Subcutaneous abdominal adipose tissue (tissue), 5 donors: ENCODE measurements around the gene RIPOR2.
"Not testable (repeated sequence)": the region's sequence is repeated elsewhere in the genome, so short reads cannot be mapped to it uniquely, and the experiment has no call there.

ENCODE experiments used
- H3K27ac ChIP-seq: one replicate; pipeline ENCODE4 v1.7.0; 2013; ENCODE audit warnings: low read depth, mild to moderate bottlenecking, inconsistent platforms, low read length, moderate library complexity
- H3K27me3 ChIP-seq, 5 donors: one replicate each; pipeline ENCODE4 v1.7.0; 2013; ENCODE audit warnings: low read length in 5 of 5, inconsistent platforms in 1 of 5; ENCODE audit not compliant: control insufficient read depth in 5 of 5, insufficient read depth in 4 of 5
- H3K36me3 ChIP-seq, 5 donors: one replicate each; pipeline ENCODE4 v1.7.0; 2013; ENCODE audit warnings: low read length in 5 of 5; ENCODE audit not compliant: control insufficient read depth in 5 of 5, insufficient read depth in 5 of 5
- H3K4me1 ChIP-seq, 5 donors: one replicate each; pipeline ENCODE4 v1.7.0; 2013; ENCODE audit warnings: low read length in 5 of 5, mild to moderate bottlenecking in 3 of 5, moderate library complexity in 1 of 5; ENCODE audit not compliant: control insufficient read depth in 5 of 5, insufficient read depth in 5 of 5
- H3K4me3 ChIP-seq, 5 donors: one replicate each; pipeline ENCODE4 v1.7.0; 2013; ENCODE audit warnings: low read length in 5 of 5, low read depth in 1 of 5
- H3K9ac ChIP-seq, 5 donors: one replicate each; pipeline ENCODE4 v1.7.0; 2013; ENCODE audit warnings: low read length in 5 of 5, mild to moderate bottlenecking in 4 of 5, moderate library complexity in 3 of 5
- H3K9me3 ChIP-seq, 5 donors: one replicate each; pipeline ENCODE4 v1.7.0; 2013; ENCODE audit warnings: low read length in 5 of 5; ENCODE audit not compliant: control insufficient read depth in 5 of 5
- donor health status: healthy.
- donor health status: healthy.
- donor health status: healthy.
- donor health status: healthy.
- donor health status: healthy.

The RIPOR2 gene

DNA sequence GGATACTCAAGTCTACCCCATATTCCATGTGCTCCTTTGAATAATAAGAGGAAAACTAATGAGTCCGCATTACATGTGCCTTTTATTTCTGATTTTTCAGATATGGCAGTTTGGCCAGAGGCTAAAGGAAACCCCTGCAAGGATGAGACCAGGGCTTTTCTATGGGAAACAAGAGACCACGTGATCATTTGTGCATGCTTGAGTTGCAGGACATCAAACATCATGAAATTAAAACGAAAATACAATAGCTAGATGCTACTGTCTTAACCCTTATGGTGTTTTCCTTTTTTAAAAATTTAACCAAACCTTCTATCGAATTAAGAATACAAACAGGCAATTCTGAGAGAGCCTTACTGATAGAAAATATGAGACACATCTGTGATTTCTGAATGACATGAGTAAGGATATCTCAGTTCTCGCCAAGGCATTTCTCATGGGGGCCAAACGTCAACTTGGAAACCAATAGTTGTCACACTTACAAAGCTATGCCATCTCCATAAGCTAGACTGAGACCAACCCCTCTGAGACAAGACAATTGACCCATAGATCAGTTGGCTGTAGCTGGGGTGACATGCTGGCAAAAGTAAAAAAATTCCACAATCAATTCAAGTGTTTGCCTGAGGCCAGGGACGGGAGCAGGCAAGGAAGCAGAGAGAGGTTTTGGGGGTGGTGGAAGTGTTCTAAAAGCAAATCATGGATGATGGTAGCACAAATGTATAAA lies 52.8 kb downstream of the RIPOR2 start:
- Histone ChIP-seq H3K9me3 (no peaks in the 10 kb centered on the region), H3K9ac (no peak overlapping the region), H3K27me3 (peaks cover 0 to 2% (median 0%) of the 10 kb centered on the region in 5 donors), H3K4me3 (no peak overlapping the region), H3K27ac (no peak overlapping the region), H3K4me1 (peaks cover 0 to 7% (median 0%) of the 10 kb centered on the region in 5 donors), H3K36me3 (no peaks in the 10 kb centered on the region)

DNA sequence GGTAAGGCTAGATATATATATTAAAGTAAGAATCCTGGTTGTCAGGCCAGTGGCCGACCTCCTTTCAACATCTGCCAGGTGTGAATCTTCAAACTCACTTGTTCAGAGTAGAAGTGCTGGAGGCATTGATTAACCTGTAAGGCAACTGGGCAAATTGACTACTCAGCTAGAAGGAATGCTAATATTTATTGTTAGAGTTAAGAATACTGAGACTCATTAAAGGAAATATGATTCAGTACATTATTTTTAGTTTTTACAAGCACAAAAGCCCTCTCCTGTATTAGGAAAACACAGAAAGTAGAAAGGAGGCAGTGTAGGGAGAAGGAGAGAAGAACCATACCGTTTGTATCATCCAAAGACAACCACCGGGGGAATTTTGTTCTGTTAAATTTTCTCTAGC lies 53.5 kb downstream of the RIPOR2 start:
- peaks cover 0 to 2% (median 0%) of the 10 kb centered on the region in 5 donors for H3K27me3 ChIP-seq
- peaks cover 0 to 5% (median under 1%) of the 10 kb centered on the region in 5 donors for H3K9me3 ChIP-seq
- H3K9ac ChIP-seq, result no peak overlapping the region
- H3K27ac ChIP-seq, result no peak overlapping the region
- H3K4me3 ChIP-seq, result no peak overlapping the region
- peaks cover 0 to 7% (median 0%) of the 10 kb centered on the region in 5 donors for H3K4me1 ChIP-seq
- no peaks in the 10 kb centered on the region for H3K36me3 ChIP-seq

DNA sequence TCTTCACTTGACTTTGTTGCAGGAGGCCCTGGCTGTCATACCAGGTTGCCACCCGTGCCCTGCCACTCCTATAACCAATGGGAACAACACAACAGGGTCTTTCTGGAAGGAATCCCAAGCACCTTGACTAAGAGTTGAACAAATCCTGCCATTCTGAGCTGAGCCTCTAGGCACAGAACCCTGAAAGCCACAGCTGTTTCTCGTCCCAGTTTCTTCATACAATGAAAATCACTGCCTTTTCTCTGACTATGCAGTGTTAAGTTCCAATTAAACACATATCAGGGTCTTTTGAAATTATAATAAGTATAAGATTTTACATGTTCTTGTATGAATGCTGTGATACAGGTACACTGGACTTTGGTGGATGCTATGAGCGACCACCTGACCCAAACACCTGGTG lies 54.4 kb downstream of the RIPOR2 start:
- Histone ChIP-seq H3K27ac (no peak overlapping the region), H3K4me3 (no peak overlapping the region), H3K27me3 (peaks cover 0 to 2% (median 0%) of the 10 kb centered on the region in 5 donors), H3K36me3 (no peaks in the 10 kb centered on the region), H3K9me3 (peaks cover 0 to 8% (median 5%) of the 10 kb centered on the region in 5 donors), H3K9ac (no peak overlapping the region), H3K4me1 (peaks cover 0 to 7% (median 0%) of the 10 kb centered on the region in 5 donors)

DNA sequence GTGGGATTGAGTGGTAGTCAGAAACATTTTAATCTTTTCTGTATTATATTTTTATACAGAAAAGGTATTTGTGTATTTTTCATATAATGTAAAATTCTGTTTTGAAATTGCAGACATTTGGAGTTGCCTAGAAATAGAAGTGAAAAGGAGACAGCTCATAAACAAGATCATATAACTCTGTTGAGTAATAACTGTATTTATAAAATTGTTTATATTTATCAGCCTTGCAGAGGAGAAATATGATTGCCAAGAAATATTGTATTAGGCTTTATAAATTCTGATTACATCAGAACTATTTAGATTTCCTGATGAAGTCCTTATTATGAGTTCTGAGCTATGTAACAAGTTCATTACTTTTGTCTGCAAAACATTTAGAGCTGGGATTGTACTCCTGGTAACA lies 55.3 kb downstream of the RIPOR2 start:
- peaks cover 0 to 7% (median 2%) of the 10 kb centered on the region in 5 donors for H3K4me1 ChIP-seq
- H3K9ac ChIP-seq, result no peak overlapping the region
- H3K4me3 ChIP-seq, result no peak overlapping the region
- H3K27me3 ChIP-seq, result peaks cover 0 to 2% (median 0%) of the 10 kb centered on the region in 5 donors
- H3K36me3 ChIP-seq, result no peaks in the 10 kb centered on the region
- peaks cover 0 to 8% (median 5%) of the 10 kb centered on the region in 5 donors for H3K9me3 ChIP-seq
- H3K27ac ChIP-seq, result no peak overlapping the region

DNA sequence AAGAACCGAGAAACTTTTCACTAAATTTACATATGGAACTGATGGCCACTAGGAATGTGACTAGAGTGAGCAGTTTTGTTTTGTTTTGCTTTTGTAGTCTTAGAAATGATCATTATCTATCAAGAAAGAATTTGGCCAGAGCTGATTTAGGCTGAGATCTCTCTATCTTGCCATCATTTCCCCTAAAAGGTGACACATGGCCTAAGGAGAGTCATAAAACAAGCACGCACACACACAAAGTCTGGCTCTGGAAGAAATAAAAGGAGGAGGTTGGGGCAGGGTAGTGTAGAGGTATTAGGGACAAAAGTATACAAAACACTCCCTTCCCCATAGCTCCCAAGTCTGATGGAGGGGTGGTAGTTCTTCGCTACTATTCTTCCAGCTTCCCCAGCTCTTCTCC lies 56.4 kb downstream of the RIPOR2 start:
- no peak overlapping the region for H3K4me3 ChIP-seq
- peaks cover 0 to 8% (median 5%) of the 10 kb centered on the region in 5 donors for H3K9me3 ChIP-seq
- H3K9ac ChIP-seq, result no peak overlapping the region
- peaks cover 0 to 7% (median 3%) of the 10 kb centered on the region in 5 donors for H3K4me1 ChIP-seq
- H3K36me3 ChIP-seq, result no peaks in the 10 kb centered on the region
- H3K27me3 ChIP-seq, result peaks cover 0 to 2% (median 0%) of the 10 kb centered on the region in 5 donors
- no peak overlapping the region for H3K27ac ChIP-seq

DNA sequence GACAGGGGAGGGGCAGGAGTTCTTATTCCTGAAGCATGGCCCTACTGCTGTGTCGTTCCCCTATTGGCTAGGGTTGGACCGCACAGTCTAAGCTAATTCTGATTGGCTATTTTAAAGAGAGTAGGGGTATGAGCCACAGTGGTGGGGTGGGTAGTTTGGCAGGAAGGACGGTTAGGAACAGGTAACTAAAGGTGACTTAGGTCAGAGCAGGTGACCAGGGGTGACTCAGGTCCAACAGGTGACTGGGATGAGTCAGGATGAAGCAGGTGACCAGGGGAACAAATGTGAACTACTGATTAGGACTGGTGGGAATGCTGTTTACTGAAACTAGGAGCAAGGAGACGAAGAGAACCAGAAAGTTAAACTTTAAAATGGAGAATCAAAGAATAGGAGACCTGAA lies 58.0 kb downstream of the RIPOR2 start:
- H3K27me3 ChIP-seq, H3K4me1 ChIP-seq, H3K27ac ChIP-seq, H3K4me3 ChIP-seq, H3K9ac ChIP-seq, H3K36me3 ChIP-seq, H3K9me3 ChIP-seq: not testable (repeated sequence)

DNA sequence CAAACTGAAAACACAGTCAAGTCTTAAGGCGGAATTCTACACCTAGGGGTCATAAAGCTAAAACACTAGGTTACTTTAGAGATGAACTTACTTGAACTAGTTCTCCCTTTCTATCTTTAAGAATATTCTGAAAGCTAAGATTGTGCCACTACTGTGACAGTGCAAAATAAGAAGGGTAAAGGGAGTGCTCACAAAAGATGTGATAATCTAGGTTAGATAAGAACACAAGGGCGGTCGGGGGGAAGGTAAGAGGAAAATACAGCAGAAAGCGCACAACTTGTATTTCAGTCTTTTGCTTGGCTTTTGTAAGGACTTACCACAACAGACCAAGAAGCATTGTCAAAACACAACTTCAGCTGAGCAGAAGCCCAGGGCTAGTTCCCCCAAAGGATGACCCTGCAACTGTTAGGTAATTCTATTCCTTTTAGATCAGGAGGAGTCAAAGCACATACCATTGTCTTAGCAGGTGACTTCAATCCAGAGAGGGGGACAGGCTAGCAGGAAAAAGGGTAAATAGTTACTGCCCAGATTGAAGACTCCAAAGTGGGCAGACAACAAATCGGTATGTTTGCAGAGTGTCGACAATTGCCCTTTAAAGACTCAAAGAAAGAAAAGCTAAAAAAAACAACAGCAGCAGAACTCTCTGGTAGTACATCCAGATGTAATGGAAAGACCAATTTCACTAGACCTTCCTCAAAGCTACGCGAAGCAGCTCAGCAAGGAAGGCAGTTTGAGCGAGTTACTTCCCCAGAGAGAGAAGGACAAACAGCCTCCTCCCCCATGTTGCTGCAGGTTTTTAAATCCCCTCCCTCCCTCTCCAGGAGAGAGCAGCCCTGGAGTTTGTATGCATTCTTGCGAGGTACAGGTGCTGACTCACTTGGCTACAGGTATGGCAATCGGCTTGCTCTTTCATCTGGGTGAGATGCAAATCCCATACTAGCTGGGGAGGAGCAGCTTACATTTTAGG lies 59.0 kb downstream of the RIPOR2 start:
- Histone ChIP-seq H3K36me3 (peaks cover 0 to 2% (median 0%) of the 10 kb centered on the region in 5 donors), H3K4me3 (no peak overlapping the region), H3K4me1 (peaks cover 0 to 3% (median 0%) of the 10 kb centered on the region in 5 donors), H3K27me3 (peaks cover 0 to 2% (median 0%) of the 10 kb centered on the region in 5 donors), H3K9ac (no peak overlapping the region), H3K9me3 (peaks cover 0 to 8% (median 5%) of the 10 kb centered on the region in 5 donors), H3K27ac (no peak overlapping the region)

DNA sequence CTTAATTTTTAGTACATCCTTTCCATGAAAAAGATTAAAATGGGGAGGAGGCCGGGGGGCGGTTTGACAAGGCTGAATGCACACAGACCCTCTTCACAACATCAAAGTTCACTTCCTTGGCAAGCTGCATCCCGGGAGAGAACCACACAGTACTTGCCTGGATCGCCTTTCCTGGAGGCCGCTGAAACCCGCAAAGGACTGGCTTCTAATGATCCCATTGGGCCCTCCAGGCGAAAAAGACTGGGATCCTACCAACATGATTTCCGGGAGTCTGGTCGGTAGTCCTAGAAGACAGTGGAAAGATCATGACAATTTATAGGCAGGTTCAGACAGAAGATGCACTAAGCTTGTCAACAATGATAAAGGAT lies 60.2 kb downstream of the RIPOR2 start:
- Histone ChIP-seq H3K27me3 (peaks cover 0 to 2% (median 0%) of the 10 kb centered on the region in 5 donors), H3K36me3 (peaks cover 0 to 2% (median 0%) of the 10 kb centered on the region in 5 donors), H3K4me3 (no peak overlapping the region), H3K4me1 (peaks cover 0 to 3% (median 0%) of the 10 kb centered on the region in 5 donors), H3K9me3 (peaks cover 0 to 8% (median 5%) of the 10 kb centered on the region in 5 donors), H3K9ac (no peak overlapping the region), H3K27ac (no peak overlapping the region)

DNA sequence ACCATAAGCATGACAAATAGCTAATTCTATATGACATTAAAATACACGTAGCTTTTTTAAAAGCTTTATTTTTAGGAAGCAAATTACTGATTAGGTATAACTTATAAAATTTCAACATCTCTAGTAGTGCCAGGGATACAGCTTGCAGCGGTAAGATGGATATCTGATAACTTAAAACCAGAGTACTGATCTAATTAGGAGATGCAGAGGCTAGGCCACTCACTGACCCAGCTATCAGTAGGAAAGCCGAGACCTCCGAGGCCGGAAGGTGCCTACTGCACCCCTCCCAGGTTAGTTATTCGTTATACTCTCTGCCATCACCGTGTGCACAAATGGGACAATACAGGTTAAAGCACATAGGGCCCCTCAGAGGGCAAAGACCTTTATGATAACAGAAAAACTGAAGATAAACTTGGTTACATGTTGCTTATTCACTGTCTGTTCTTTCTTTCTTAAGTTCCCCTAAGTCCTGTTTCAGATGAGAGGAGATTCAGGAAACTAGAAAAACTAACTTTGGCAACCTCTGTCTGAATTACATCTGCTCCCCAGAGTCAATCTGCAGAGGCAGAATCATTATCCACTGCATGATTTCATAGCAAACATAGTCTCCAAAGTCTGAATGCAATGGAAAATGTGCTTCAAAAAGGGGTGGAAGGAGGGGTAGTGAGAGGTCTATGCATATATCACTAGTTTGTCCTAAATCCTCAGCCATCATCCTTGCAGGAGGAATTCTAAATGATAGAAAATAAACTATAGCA lies 60.8 kb downstream of the RIPOR2 start:
- Histone ChIP-seq H3K9me3 (peaks cover 0 to 8% (median 5%) of the 10 kb centered on the region in 5 donors), H3K36me3 (peaks cover 0 to 2% (median 0%) of the 10 kb centered on the region in 5 donors), H3K4me1 (peaks cover 0 to 3% (median 0%) of the 10 kb centered on the region in 5 donors)

More for the DNA sequence above, 60.8 kb downstream of the RIPOR2 start:
- Histone ChIP-seq H3K27ac (no peak overlapping the region), H3K4me3 (no peak overlapping the region), H3K27me3 (peaks cover 0 to 2% (median 0%) of the 10 kb centered on the region in 5 donors), H3K9ac (no peak overlapping the region)
